Stimulated activated CD4-positive, alpha-beta T cell treated with anti-CD3 and anti-CD28 coated beads, Interleukin-15, amount 100 ng/mL, for 24 hours (primary cell): ENCODE data around the gene RARB.

Experiments used
- DNase-seq: peaks from one replicate; pipeline ENCODE4 v3.0.0-alpha.2; 2020

Gene RARB

GRCh38 chr3:25510797-25511196, 82.7 kb downstream of the RARB start:
- no peak for DNase-seq

DNA sequence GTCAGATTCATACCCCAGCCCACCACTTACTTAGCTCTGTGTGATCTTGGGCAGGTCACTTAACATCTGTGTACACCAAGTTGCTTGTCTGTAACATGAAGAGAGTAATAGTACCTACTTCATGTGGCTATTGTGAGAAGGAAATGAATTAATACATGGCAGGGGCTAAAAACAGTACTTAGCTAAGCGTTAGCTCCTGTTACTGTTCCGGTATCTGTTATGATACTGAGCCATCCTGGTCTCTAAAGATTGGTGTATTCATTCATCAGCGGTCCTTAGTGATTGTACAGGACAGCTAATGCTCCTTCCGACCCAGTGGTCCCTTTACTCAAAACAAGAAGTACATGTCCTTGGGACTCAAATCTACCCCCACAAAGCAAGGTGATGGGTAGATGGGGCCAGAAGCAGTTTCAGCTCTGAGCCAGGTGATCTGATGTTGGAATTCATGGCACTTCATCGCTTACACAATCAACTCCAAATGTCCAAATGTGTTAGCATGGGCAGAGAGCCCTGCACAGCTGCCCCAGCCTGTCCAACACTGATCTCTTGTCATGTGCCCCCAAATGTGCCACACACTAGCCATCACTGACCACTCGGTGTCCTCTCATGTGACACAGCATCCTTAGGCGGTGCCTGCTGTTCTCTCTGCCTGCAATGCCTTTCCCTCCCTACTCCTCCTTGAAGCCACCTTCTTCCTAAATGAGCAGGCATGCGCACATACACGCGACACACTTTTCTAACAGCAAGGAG, 84.1 kb downstream of the RARB start:
- no peak for DNase-seq

DNA sequence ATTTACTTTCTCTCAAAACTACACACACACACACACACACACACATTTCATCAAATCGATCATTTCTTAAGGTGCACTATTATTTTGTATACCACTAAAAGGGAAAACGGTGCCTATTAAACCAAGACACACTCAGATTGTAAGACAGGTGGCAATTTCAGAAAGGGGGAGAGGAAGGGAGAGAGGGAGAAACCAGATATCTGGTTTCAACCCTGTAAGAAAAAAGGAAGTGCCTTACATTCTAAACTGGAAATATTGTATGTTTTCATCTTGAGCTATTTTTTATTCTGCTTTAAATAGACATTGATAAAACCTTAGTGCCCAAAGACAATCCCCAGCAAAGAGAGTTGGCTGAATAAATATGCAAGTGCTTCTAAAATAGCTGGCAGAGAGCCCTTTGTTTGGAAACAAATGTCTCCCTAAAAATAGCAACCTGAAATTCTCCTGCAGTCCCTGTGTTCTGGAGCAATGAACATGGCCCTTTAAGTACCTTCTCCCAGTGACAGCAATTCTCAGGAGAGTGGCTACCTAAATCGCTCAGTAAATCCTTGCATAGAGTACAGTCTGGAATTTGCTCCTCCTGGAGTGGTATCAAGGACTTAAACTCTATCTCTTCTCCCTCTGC, 85.7 kb downstream of the RARB start:
- DNase-seq = no peak

DNA sequence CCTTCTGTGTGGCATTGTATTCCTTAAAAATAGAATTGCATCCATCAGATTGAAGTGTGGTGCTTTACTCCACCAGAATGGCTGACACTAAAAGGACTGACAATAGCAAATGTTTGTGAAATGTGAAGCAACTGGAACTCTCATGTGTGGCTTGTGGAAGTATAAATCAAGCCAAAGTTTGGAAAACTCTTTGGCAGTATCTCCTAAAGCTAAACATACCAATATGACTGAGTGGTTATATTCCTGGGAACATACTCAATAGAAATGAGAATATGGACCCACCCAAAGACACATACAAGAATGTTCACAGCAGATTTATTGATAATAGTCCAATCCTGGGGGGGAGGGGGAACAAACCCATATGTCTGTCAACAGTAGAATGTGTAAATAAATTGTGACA, 87.1 kb downstream of the RARB start:
- no peak for DNase-seq

DNA sequence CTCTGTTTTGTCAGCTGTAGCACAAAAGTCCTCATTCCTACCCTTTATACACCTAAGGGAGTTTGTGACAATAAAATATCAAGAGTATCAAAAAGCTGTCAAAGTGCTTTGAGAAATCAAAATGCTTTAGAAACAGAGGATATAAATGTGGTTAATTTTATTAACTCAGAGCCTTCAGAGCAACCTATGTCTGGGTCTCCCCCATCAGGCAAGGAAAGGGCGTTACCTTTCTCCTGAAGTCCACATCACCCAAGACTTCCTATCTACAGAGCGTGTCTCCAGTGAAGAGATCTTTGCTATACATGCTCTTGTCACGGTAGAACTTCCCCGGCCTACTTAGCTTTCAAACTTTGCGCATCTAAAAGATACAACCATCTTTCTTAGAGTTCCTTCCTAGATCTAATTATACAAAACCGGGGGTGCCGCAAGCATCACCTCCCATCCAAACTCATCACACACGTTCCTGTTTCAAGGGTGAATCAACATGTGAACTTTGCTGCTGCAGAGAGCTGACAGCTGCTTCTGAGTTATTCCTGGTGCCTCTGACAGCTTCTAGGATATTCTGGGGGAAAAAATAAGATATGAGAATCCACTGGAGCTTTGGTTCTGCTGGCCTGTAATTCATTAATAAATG, 93.0 kb downstream of the RARB start:
- DNase-seq = no peak

- no peak for DNase-seq
Measured at GRCh38 chr3:25527336-25527735, 99.3 kb downstream of the RARB start.

DNA sequence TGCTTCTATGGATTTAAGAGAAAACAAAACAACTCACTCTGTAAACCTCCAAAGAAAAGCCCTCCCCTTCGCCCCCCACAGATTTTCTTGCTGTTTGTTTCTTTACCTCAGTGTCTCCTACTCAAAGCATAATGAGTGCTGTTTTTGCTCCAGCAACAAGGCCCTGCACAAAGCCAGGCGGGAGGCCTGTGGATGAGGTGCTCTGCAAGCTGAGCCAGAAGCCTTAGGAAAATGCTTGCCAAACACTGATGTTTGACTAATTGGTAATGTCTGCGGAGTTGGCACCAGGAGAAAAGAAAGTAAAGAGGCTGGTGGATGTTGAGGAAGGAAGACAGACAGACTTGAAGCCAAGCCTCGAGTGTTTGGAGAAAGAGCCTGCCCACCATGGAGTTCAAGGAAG, 99.7 kb downstream of the RARB start:
- DNase-seq = no peak

- no peak for DNase-seq
Measured at GRCh38 chr3:25531971-25532370, 103.9 kb downstream of the RARB start.

DNA sequence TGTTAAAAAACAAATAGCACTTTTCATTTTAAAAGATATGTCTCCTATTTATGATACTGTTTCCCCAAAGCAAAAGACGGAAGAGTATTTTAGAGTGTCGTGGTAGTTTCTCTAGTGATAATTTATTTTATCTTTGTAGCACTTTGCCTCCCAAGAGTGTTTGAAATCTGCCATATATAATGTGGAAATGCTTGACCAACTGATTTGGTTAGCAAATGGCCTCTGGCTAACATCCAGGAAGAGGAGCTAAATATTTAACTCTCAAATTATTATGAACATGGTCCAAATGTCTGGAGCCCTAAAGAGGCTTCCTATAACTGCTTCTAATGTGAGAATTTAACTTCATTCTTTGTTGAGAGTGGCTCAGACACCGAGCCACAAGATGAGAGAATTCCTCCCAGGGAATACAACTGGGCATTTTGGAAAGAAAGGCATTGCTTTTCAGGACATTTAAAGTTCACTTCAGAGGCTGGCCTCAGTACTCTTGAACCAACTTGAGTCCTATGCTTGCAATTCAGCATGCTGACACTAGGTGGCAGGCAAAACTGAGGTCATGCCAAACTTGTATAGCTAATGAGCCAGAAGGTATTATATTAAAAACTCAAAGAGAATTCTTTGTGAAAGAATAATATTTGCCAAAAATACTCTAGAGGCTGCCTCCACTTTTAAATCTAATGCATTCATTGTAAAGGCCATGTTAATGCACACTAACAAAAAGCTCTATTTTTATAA, 104.5 kb downstream of the RARB start:
- peak; percentile 59 for DNase-seq

DNA sequence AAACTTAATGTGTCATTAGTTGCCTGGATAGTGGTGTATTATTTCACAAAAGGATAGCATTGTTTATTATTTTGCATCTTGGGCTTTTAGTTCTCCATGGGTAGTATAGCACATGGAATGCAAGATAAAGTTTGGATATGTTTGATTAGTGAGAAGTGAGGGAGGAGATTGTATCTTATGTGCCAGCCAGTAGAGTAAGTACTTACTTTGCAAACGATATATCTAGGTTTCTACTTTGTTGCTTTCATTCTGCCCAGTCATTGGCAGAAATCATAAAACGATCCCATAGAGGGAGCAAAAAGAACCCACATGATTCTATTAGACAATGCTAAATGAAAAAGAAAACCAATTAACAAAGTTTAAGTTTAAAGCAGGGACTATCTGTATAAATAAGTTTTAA, 105.3 kb downstream of the RARB start:
- no peak for DNase-seq

GRCh38 chr3:25534007-25534406, 105.9 kb downstream of the RARB start:
- DNase-seq = no peak

- no peak for DNase-seq
Measured at GRCh38 chr3:25536521-25537391, 108.7 kb downstream of the RARB start.

- no peak for DNase-seq
Measured at GRCh38 chr3:25537516-25537915, 109.5 kb downstream of the RARB start.

- no peak for DNase-seq
Measured at GRCh38 chr3:25540273-25540672, 112.2 kb downstream of the RARB start.

DNA sequence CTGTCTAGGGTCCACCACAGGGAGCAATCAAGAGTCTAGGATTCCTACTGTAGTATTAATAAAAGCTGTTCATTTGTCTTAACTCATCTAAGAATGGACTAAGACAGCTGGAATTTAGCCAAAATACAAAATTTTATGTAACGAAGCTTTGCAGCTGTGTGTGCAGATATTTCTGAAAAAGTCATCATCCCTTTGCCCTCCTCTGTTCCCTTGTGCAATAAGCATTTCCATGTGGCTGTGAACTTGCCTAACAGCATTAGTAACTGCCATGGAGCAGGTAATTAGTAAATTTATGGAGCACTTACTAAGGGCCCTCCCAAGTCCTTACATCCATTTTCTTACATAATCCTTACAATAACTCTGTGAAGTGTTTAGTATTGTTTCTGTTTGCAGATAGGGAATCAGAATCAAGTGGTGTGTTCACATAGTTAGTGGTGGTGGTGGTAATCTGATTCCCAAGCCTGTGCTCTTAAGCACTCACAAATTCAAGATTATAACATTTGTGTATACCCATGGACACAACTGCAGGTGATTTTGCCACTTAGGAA, 114.5 kb downstream of the RARB start:
- DNase-seq = no peak

DNA sequence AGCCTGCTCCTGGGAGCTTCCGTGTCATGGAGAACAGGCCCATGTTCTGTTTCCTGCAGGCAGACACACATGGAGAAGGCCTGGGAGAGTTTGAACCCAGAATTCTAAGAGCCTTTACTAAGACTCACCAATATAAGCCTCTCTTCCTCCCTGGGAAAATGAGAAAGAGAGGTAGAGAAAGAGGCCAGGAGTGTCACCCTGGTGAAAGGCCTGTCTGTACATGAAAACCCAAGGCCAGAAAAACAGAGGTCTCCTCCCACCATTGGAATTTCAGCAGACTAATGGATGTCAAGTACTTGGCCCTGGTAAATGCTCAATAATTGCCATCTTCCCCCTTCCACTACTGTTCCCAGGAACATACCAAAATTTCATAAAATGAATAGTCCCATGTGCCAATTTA, 119.0 kb downstream of the RARB start:
- DNase-seq = no peak

- DNase-seq = no peak
Measured at GRCh38 chr3:25547943-25548674, 120.0 kb downstream of the RARB start.

DNA sequence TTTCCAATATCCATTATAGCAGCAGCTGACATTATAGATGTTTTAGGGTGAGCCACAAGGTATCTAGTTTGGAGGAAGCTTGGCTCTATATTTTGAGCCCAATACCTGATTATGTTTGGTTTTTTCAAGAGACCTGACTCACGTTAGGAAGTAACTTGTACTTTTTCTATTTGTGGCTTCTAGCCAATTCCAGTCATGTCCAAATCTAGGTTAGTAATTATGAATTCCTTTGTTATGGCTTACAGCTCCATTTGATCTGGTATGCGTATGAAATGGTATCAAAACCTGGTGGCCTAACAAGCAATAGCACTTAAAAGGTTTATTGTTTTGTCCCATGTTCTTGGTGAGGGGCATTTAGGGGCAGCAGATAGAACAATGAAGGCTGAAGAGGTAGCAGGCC, 120.8 kb downstream of the RARB start:
- no peak for DNase-seq

GRCh38 chr3:25552251-25552650, 124.2 kb downstream of the RARB start:
- no peak for DNase-seq

GRCh38 chr3:25554376-25554775, 126.3 kb downstream of the RARB start:
- DNase-seq = no peak

DNA sequence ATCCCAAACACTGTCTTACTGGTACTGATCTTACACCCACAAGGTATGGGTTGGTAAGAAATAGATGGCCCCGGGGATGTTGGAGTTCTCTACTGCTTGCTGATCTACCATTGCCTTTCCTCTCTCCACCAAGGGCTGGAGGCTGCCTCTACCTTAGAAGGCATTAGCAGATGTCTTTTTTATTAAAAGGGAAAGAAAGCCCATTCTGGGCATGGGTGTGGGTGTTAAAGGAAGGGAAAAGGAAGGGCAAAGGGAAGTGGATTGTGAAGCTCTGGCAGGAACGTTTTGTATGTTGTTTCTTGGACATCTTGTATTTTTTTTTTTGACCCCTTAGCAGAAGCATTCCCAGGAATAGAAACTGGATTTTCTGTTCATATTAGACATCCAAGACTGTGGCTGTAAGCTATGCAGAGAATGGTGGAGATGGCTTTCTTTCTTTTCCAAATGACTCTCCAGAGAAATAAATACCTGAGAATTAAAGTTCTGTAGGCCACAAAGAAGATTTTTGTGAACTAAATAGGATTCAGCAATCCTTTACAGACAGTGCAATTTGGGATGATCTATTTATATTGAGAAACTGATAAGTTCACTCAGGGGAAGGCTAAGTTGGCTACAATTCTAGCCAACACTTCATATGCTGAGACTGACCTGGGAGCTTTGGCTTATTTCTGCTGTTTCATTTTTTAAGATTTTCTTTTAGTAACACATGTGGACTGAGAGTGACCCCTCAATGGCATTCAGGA, 127.8 kb downstream of the RARB start:
- no peak for DNase-seq
